ENCODE measurements around the gene SH2D5.

SH2D5 gene

GRCh38 chr1:20713440-20713839, 19.1 kb downstream of the SH2D5 start:
- DNase-seq (ENCODE audit: low read depth) = no peak

GRCh38 chr1:20712215-20712577, 20.3 kb downstream of the SH2D5 start:
- no peak for DNase-seq (ENCODE audit: low read depth)

- DNase-seq (ENCODE audit: low read depth) = no peak
Observed at GRCh38 chr1:20711285-20712214, 21.0 kb downstream of the SH2D5 start.

- no peak for DNase-seq (ENCODE audit: low read depth)
Observed at GRCh38 chr1:20710469-20711284, 21.8 kb downstream of the SH2D5 start.

GRCh38 chr1:20709868-20710267, 22.6 kb downstream of the SH2D5 start:
- no peak for DNase-seq (ENCODE audit: low read depth)

GRCh38 chr1:20708891-20709290, 23.6 kb downstream of the SH2D5 start:
- DNase-seq (ENCODE audit: low read depth) = no peak

- no peak for DNase-seq (ENCODE audit: low read depth)
Observed at GRCh38 chr1:20708057-20708456, 24.4 kb downstream of the SH2D5 start.

GRCh38 chr1:20706841-20707240, 25.7 kb downstream of the SH2D5 start:
- DNase-seq (ENCODE audit: low read depth) = no peak

- DNase-seq (ENCODE audit: low read depth) = no peak
Observed at GRCh38 chr1:20705203-20705755, 27.2 kb downstream of the SH2D5 start.

- no peak for DNase-seq (ENCODE audit: low read depth)
Observed at GRCh38 chr1:20704390-20705202, 27.9 kb downstream of the SH2D5 start.

- no peak for DNase-seq (ENCODE audit: low read depth)
Observed at GRCh38 chr1:20703124-20703756, 29.3 kb downstream of the SH2D5 start.

- DNase-seq (ENCODE audit: low read depth) = no peak
Observed at GRCh38 chr1:20702416-20702815, 30.1 kb downstream of the SH2D5 start.

- no peak for DNase-seq (ENCODE audit: low read depth)
Observed at GRCh38 chr1:20701847-20702246, 30.7 kb downstream of the SH2D5 start.

- no peak for DNase-seq (ENCODE audit: low read depth)
Observed at GRCh38 chr1:20701446-20701845, 31.1 kb downstream of the SH2D5 start.

- DNase-seq (ENCODE audit: low read depth) = no peak
Observed at GRCh38 chr1:20700636-20701215, 31.8 kb downstream of the SH2D5 start.

GRCh38 chr1:20699558-20699957, 32.9 kb downstream of the SH2D5 start:
- DNase-seq (ENCODE audit: low read depth) = no peak

- no peak for DNase-seq (ENCODE audit: low read depth)
Observed at GRCh38 chr1:20698195-20698910, 34.1 kb downstream of the SH2D5 start.

- DNase-seq (ENCODE audit: low read depth) = no peak
Observed at GRCh38 chr1:20697563-20697962, 34.9 kb downstream of the SH2D5 start.

- peak; percentile 50 for DNase-seq (ENCODE audit: low read depth)
Observed at GRCh38 chr1:20696397-20697333, 35.8 kb downstream of the SH2D5 start.

All from activated T-helper 1 cell treated with Interleukin-2 at 50 U/mL for 16 hours (primary cell).